ENCODE measurements around the gene CDK14. TPM values are rescaled to one million over a fixed set of nuclear protein-coding genes. Genes with fewer than 3 reads are reported as not detected.

The CDK14 gene
- total RNA-seq, 4 donors from 2014 or later = 3.5 to 5.1 (median 3.9) TPM

DNA sequence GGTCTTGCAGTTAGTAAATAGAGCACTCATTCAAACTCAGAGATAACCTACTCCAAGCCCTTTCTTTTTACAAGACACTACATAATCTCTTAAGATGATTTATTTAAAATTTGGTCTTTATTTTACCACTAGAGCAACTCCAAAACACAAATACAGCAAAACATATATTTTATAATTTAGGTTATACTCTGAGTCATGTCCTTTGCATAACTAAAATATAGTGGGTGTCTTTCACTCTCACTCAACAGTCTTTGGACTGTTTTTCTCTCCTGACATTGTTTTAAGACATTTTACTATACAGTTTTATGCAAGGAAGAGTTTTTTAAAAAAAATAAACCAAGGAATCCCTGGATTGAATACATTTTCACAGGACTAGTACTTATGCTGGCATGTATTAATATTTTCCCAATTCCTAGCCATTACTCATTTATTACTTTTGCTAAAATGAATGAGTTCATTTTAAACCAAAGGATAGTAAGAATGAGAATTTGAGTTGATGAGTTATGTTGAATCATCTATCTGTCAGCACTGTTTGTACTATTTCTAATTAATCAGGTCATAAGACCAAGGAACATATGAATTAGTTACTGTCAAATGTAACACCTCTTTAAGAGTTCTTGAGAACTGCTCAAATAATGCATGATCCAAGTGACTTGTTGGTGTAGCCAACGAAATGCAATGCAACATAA, 365.1 kb downstream of the CDK14 start:
- no peaks in the 10 kb centered on the region for H3K4me1 ChIP-seq
- H3K4me3 ChIP-seq = no peak overlapping the region
- 73% methylated on average over 1 of the region's 1 CpG for whole genome bisulfite sequencing
- H3K36me3 ChIP-seq = no peaks in the 10 kb centered on the region
- TF ChIP-seq POLR2A (IDR thresholded peaks at IDR 0.05) (no peak), POLR2AphosphoS5 (IDR thresholded peaks at IDR 0.05) (no peak), EP300 (IDR thresholded peaks at IDR 0.05) (no peak)
- TF ChIP-seq, protein P1, sequence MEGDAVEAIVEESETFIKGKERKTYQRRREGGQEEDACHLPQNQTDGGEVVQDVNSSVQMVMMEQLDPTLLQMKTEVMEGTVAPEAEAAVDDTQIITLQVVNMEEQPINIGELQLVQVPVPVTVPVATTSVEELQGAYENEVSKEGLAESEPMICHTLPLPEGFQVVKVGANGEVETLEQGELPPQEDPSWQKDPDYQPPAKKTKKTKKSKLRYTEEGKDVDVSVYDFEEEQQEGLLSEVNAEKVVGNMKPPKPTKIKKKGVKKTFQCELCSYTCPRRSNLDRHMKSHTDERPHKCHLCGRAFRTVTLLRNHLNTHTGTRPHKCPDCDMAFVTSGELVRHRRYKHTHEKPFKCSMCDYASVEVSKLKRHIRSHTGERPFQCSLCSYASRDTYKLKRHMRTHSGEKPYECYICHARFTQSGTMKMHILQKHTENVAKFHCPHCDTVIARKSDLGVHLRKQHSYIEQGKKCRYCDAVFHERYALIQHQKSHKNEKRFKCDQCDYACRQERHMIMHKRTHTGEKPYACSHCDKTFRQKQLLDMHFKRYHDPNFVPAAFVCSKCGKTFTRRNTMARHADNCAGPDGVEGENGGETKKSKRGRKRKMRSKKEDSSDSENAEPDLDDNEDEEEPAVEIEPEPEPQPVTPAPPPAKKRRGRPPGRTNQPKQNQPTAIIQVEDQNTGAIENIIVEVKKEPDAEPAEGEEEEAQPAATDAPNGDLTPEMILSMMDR (IDR thresholded peaks at IDR 0.05) = no peak
- H3K27me3 ChIP-seq = no peaks in the 10 kb centered on the region
- H3K27ac ChIP-seq = no peak overlapping the region
- no peaks in the 10 kb centered on the region for H3K9me3 ChIP-seq
- no peak for DNase-seq (ENCODE audit: low spot score in 2 of 2)

DNA sequence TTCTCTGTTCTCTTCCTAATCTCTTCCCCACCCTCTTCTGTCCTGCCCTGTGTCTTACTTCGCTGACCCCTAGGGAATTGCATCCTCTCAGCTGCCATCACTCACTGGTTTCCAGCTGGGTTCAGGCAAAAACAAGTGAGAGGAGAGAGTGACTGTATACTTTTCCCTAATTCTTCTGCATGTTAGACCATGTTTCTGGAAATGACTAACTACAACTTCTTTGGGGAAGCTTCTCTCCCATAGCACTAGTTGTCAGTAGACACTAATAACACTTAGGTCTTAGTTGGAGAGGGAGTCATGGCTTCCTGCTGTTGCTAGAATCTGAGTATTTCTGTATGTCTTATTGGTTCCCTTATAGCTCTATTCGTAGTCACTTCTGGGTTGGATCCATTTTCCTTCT, 369.1 kb downstream of the CDK14 start:
- no peak for DNase-seq (ENCODE audit: low spot score in 2 of 2)
- Histone ChIP-seq H3K9me3 (no peaks in the 10 kb centered on the region), H3K4me3 (no peak overlapping the region), H3K36me3 (no peaks in the 10 kb centered on the region), H3K27me3 (no peaks in the 10 kb centered on the region), H3K27ac (no peak overlapping the region), H3K4me1 (no peaks in the 10 kb centered on the region)
- TF ChIP-seq, protein P1 (IDR thresholded peaks at IDR 0.05) = no peak
- no peak for TF ChIP-seq EP300 (IDR thresholded peaks at IDR 0.05)
- no peak for TF ChIP-seq POLR2AphosphoS5 (IDR thresholded peaks at IDR 0.05)
- TF ChIP-seq POLR2A (IDR thresholded peaks at IDR 0.05) = no peak
- WGBS = 92% methylated on average over 2 of the region's 2 CpGs

DNA sequence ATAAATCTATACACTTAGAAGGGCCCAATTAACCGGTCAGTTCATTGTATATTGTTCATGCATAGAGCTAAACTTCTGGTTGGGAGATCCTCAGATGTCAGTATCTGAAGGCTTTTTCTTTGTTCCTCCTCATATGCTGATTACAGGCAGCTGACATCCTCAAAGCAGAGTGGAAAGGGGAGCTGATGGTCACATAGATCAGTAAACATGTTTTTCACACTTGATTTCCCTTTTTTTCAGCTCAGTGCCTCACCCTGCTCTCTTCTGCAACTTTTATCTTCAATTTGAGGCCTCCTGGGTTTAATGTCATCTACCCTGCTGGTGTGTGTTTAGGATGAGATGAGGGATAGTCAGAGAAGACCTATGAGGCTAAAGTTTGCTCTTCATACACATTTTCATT, 370.2 kb downstream of the CDK14 start:
- TF ChIP-seq POLR2A (IDR thresholded peaks at IDR 0.05) (no peak), POLR2AphosphoS5 (IDR thresholded peaks at IDR 0.05) (no peak), EP300 (IDR thresholded peaks at IDR 0.05) (no peak)
- TF ChIP-seq, protein P1 (IDR thresholded peaks at IDR 0.05) = no peak
- Histone ChIP-seq H3K36me3 (no peaks in the 10 kb centered on the region), H3K27ac (no peak overlapping the region), H3K4me1 (no peaks in the 10 kb centered on the region), H3K9me3 (no peaks in the 10 kb centered on the region), H3K4me3 (no peak overlapping the region), H3K27me3 (no peaks in the 10 kb centered on the region)
- DNase-seq (ENCODE audit: low spot score in 2 of 2) = no peak
- WGBS = 76% methylated on average over 1 of the region's 1 CpG

DNA sequence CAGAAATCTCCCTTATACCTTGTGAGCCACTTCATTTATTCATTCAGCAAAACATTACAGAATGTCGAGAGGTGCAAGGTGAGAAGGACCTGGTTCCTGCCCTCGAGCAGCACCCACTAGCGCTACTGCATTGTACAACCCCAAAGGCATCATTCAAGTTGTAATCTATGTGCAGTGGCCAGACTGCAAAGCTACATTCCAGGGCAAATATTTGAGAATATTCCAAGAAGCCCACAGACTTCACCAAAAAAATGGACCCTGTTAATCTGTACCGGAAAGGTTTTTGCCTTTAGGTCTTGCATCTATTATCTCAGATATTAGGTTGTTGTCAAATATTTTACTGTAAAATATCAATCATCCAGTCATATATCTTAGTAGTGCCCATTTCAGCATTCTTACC, 372.8 kb downstream of the CDK14 start:
- H3K36me3 ChIP-seq = no peaks in the 10 kb centered on the region
- 79% methylated on average over 4 of the region's 4 CpGs for WGBS
- TF ChIP-seq, protein P1 (IDR thresholded peaks at IDR 0.05) = no peak
- TF ChIP-seq POLR2A (IDR thresholded peaks at IDR 0.05) (no peak), EP300 (IDR thresholded peaks at IDR 0.05) (no peak), POLR2AphosphoS5 (IDR thresholded peaks at IDR 0.05) (no peak)

DNA sequence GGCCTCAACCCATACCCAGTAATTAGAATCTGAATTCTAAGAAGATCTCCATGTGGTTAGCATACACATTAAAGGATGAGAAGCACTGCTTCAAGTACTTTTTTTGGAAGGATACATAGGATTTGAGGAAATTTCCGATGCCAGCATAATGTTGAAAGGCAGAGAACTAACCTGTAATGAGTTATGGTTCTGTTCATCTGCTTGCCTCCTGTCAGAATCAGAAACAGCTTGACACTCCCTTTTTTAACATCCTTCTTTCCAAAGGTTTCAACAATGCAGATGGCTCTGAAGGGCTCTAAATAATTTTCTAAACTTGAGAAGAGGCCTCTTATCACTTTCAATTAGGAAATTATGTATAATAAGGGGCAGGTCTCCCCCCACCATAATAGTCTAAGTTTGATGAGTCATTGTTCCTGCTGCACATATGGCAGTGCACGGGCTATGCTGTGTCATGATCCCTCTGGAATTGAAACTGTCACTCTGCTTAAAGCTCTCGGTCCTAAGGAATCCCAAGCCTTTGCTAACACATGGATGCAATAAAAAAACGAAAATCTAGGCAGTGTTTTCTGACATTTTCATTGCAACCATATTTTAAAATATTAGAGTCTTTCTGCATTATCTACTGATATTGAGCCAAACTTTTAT, 376.9 kb downstream of the CDK14 start:
- H3K27me3 ChIP-seq = no peaks in the 10 kb centered on the region
- H3K4me1 ChIP-seq = no peaks in the 10 kb centered on the region
- no peak overlapping the region for H3K27ac ChIP-seq
- TF ChIP-seq POLR2A (IDR thresholded peaks at IDR 0.05) = no peak
- TF ChIP-seq, protein P1 (IDR thresholded peaks at IDR 0.05) = no peak
- no peak for TF ChIP-seq EP300 (IDR thresholded peaks at IDR 0.05)
- no peak for TF ChIP-seq POLR2AphosphoS5 (IDR thresholded peaks at IDR 0.05)
- no peaks in the 10 kb centered on the region for H3K36me3 ChIP-seq
- WGBS = 61% methylated on average over 4 of the region's 4 CpGs
- no peaks in the 10 kb centered on the region for H3K9me3 ChIP-seq
- DNase-seq (ENCODE audit: low spot score in 2 of 2) = no peak
- no peak overlapping the region for H3K4me3 ChIP-seq

More for the DNA sequence above, 372.8 kb downstream of the CDK14 start:
- Histone ChIP-seq H3K4me1 (no peaks in the 10 kb centered on the region), H3K4me3 (no peak overlapping the region), H3K9me3 (no peaks in the 10 kb centered on the region), H3K27me3 (no peaks in the 10 kb centered on the region), H3K27ac (no peak overlapping the region)
- no peak for DNase-seq (ENCODE audit: low spot score in 2 of 2)
